ENCODE measurements around the gene MELTF. TPM values are rescaled to one million over a fixed set of nuclear protein-coding genes. Genes with fewer than 3 reads are reported as not detected.

The MELTF gene
- total and polyA plus RNA-seq, 9 of the 15 experiments (the other 6 are each of a cell fraction or from before 2014, with no cell fraction given), result 0.35 to 10.5 (median 4.5) TPM

DNA sequence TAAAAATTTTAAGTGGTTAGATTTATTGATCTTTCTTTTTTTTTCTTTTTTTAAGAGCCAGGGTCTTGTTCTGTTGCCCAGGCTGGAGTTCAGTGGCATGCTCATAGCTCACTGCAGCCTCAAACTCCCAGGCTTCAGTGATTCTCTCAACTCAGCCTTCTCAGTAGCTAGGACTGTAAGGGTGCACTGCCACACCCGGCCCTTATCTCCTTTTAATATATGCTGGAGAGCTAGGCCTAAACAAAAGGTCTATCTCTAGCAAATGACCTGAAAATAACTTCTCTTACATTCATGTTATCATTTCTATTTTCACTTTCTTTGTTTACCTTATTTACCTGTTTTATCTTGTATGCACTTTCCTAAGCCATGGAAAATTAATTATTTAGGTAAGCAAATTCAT, 35.2 kb upstream of the MELTF start (continued):
- TF ChIP-seq EWSR1 (IDR thresholded peaks at IDR 0.05; ENCODE audit: borderline replicate concordance, low read depth, partially characterized antibody), result no peak
- TF ChIP-seq ZNF785 (CRISPR knock-in tag; IDR thresholded peaks at IDR 0.05), result no peak
- TF ChIP-seq SP2 (IDR thresholded peaks at IDR 0.05; ENCODE audit: extremely low read depth, low read depth, low read length, poor library complexity, severe bottlenecking), result no peak
- no peak for TF ChIP-seq ZNF57 (CRISPR knock-in tag; IDR thresholded peaks at IDR 0.05)
- no peak for TF ChIP-seq CCNT2 (IDR thresholded peaks at IDR 0.05; ENCODE audit: borderline replicate concordance, extremely low read depth, insufficient read length, low read depth, low read length)
- no peak for TF ChIP-seq LARP7 (IDR thresholded peaks at IDR 0.05)
- no peak for TF ChIP-seq CBX1 (IDR thresholded peaks at IDR 0.05; ENCODE audit: low read depth)
- no peak for TF ChIP-seq ZNF174 (CRISPR knock-in tag; IDR thresholded peaks at IDR 0.05)
- TF ChIP-seq FOS (IDR thresholded peaks at IDR 0.05; ENCODE audit: extremely low read depth, insufficient read length), result no peak

- H3K9me3 ChIP-seq (replicated peaks; ENCODE audit: control insufficient read depth, insufficient read depth, low read depth, low read length), result no peaks in the 10 kb centered on the region
- FAIRE-seq, result no peak
- intact Hi-C loops (cut with micrococcal nuclease), result no loop called here
- H3K9ac ChIP-seq (ENCODE audit: insufficient read depth in 1 of 2, low read depth in 2 of 2, low read length in 2 of 2), result no peak overlapping the region
- H3K4me2 ChIP-seq (ENCODE audit: insufficient read depth, low read length), result no peak overlapping the region
- H3K27ac ChIP-seq (ENCODE audit: extremely low read depth, low read depth, low read length), result no peak overlapping the region
- H3K79me2 ChIP-seq (ENCODE audit: control insufficient read depth, insufficient read depth, low read length), result no peaks in the 10 kb centered on the region
- H2AFZ ChIP-seq (ENCODE audit: low read depth, low read length), result no peak overlapping the region
- H3K4me3 ChIP-seq, result no peak overlapping the region
- H3K4me1 ChIP-seq (replicated peaks in 1 of 2; ENCODE audit: control insufficient read depth in 2 of 2, insufficient read depth in 2 of 2, low read length in 2 of 2), result no peaks in the 10 kb centered on the region
- DNase-seq (ENCODE audit: extremely low read depth in 1 of 4, low spot score in 3 of 4), result no peak
- no peaks in the 10 kb centered on the region for H3K27me3 ChIP-seq (ENCODE audit: control insufficient read depth in 2 of 2, insufficient read depth in 2 of 2, low read length in 2 of 2)
- H4K20me1 ChIP-seq (replicated peaks; ENCODE audit: control insufficient read depth, insufficient read depth, low read length), result no peaks in the 10 kb centered on the region
- BruUV-seq (replicated peaks), result no TSS peak
- no peaks in the 10 kb centered on the region for H3K9me1 ChIP-seq (ENCODE audit: control insufficient read depth, insufficient read depth, low read length)
- ChIA-PET POLR2A (no interaction called here), CTCF (ENCODE audit: low intra/inter-chr PET ratio) (no interaction called here)
- 91% methylated on average over 4 of the region's 4 CpGs for WGBS (ENCODE audit: insufficient coverage, low coverage, missing lambda C conversion rate)
- H3K36me3 ChIP-seq (ENCODE audit: control insufficient read depth, insufficient read depth, low read length), result peaks cover 67% of the 10 kb centered on the region; the same call in 2 of the 3 replicates
- in situ Hi-C loops (cut with MboI), result no loop called here
- ATAC-seq, result no peak
- TF ChIP-seq ZNF444 (CRISPR knock-in tag; IDR thresholded peaks at IDR 0.05) (no peak), SIN3A (IDR thresholded peaks at IDR 0.05; ENCODE audit: borderline replicate concordance in 2 of 2, control insufficient read depth in 1 of 2, low read depth in 2 of 2, low read length in 2 of 2) (no peak), LCOR (CRISPR knock-in tag; IDR thresholded peaks at IDR 0.05) (no peak), FUS (optimal IDR thresholded peaks at IDR 0.05; ENCODE audit: low read depth, low read length) (no peak), ZEB2 (IDR thresholded peaks at IDR 0.05) (no peak), SRSF1 (IDR thresholded peaks at IDR 0.05; ENCODE audit: low read depth, low read length) (no peak)
- TF ChIP-seq, protein P1, sequence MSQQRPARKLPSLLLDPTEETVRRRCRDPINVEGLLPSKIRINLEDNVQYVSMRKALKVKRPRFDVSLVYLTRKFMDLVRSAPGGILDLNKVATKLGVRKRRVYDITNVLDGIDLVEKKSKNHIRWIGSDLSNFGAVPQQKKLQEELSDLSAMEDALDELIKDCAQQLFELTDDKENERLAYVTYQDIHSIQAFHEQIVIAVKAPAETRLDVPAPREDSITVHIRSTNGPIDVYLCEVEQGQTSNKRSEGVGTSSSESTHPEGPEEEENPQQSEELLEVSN (IDR thresholded peaks at IDR 0.05; ENCODE audit: borderline replicate concordance in 1 of 2, extremely low read depth in 1 of 2, insufficient read depth in 1 of 2, insufficient read length in 1 of 2, low read depth in 1 of 2, low read length in 1 of 2, poor library complexity in 1 of 2, severe bottlenecking in 1 of 2), result no peak
- TF ChIP-seq, protein P2, sequence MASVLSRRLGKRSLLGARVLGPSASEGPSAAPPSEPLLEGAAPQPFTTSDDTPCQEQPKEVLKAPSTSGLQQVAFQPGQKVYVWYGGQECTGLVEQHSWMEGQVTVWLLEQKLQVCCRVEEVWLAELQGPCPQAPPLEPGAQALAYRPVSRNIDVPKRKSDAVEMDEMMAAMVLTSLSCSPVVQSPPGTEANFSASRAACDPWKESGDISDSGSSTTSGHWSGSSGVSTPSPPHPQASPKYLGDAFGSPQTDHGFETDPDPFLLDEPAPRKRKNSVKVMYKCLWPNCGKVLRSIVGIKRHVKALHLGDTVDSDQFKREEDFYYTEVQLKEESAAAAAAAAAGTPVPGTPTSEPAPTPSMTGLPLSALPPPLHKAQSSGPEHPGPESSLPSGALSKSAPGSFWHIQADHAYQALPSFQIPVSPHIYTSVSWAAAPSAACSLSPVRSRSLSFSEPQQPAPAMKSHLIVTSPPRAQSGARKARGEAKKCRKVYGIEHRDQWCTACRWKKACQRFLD (CRISPR knock-in tag; IDR thresholded peaks at IDR 0.05), result no peak
These were observed 32.8 kb upstream of the MELTF start for GRCh38 chr3:197062446-197062845.

Measured in K562 (cell line).